ENCODE measurements around the gene RRM2.

Gene RRM2

DNA sequence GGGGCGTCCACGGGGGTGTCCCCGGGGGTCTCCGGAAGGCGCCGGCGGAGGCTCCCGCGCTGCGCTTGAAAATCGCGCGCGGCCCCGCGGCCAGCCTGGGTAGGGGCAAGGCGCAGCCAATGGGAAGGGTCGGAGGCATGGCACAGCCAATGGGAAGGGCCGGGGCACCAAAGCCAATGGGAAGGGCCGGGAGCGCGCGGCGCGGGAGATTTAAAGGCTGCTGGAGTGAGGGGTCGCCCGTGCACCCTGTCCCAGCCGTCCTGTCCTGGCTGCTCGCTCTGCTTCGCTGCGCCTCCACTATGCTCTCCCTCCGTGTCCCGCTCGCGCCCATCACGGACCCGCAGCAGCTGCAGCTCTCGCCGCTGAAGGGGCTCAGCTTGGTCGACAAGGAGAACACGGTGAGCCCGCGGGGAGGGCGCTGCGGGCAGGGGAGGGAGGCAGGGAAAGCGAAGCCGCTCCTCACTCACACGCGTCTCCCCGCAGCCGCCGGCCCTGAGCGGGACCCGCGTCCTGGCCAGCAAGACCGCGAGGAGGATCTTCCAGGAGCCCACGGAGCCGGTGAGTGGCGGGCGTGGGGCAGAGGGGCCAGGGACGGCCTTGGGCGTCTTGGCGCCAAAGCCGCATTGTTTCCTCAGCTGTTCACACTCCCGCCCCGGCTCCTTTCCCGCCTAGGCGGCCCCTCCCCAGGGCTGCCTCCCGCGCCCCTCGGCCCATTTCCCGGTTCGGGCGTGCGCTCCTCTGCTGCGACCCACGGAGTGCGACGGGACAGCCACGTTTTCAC, at the start of gene RRM2:
RRM2 (plus strand) TSS at position 240 of the 781 bp plus-strand sequence; CDS start at position 300, 60 bp downstream.
- Histone ChIP-seq H3K9me3 (ENCODE audit: control insufficient read depth in 2 of 2, low read length in 2 of 2) (no peaks in the 10 kb centered on the region), H3K4me1 (ENCODE audit: control insufficient read depth, insufficient read depth, low read length) (peaks cover 20% of the 10 kb centered on the region), H3K27me3 (ENCODE audit: control insufficient read depth in 1 of 2, insufficient read depth in 2 of 2, low read length in 2 of 2) (peaks cover 11% of the 10 kb centered on the region in 2 donors), H3K9ac (ENCODE audit: low read length in 2 of 2) (no peak within 1 kb of the TSS), H3K27ac (ENCODE audit: low read length) (no peak within 1 kb of the TSS), H3K36me3 (ENCODE audit: control insufficient read depth in 2 of 2, insufficient read depth in 2 of 2, low read length in 2 of 2) (no peaks in the 10 kb centered on the region), H3K4me3 (ENCODE audit: low read length in 2 of 2) (peak within 1 kb of the TSS; percentile 53 to 74)

DNA sequence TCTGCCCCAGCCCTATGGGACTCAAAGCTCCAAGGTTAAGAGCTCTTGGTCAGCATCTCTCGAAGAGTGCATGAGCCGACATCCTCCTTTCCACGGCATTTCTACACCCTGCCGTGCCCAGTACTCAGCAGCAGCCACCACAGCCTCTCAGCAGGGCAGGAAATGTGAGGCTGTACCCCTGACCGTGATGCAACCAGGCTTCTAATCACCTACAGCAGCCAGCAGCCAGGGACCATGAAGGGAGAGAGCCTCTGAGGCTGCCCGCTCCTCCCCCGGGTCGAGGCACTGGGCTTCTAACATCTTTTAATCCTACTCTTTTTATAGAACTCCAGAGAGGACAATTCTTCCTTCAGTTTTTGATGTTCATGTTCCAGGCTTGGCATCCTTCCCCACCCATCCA, 48.8 kb upstream of the RRM2 start:
- Histone ChIP-seq H3K27me3 (ENCODE audit: control insufficient read depth in 1 of 2, insufficient read depth in 2 of 2, low read length in 2 of 2) (no peaks in the 10 kb centered on the region), H3K9me3 (ENCODE audit: control insufficient read depth in 2 of 2, low read length in 2 of 2) (no peaks in the 10 kb centered on the region), H3K36me3 (ENCODE audit: control insufficient read depth in 2 of 2, insufficient read depth in 2 of 2, low read length in 2 of 2) (peaks cover 0 to 5% of the 10 kb centered on the region in 2 donors), H3K9ac (ENCODE audit: low read length in 2 of 2) (no peak overlapping the region), H3K4me3 (ENCODE audit: low read length in 2 of 2) (peak overlapping the region in 1 of 2 donors; percentile 15), H3K27ac (ENCODE audit: low read length) (no peak overlapping the region), H3K4me1 (ENCODE audit: control insufficient read depth, insufficient read depth, low read length) (peaks cover 32% of the 10 kb centered on the region)

DNA sequence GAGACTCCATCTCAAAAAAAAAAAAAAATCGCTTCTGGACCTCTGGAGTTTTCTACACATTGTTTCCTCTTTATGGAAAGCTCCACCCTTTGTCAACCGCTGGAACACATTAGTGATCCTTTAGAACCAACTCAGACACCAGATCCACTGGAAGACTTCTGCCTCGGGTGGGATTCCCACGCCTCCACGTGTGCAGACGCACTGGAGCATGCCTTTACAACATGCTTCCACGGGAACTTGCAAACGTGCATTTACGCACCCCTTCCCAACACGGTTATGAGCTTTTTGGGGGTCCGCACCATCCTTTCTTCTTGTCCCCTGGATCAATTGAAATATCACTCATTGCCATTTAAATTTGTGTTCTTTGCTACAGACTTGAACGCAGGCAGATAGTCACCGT, 47.4 kb upstream of the RRM2 start:
- Histone ChIP-seq H3K27ac (ENCODE audit: low read length) (no peak overlapping the region), H3K4me3 (ENCODE audit: low read length in 2 of 2) (no peak overlapping the region), H3K9ac (ENCODE audit: low read length in 2 of 2) (no peak overlapping the region), H3K4me1 (ENCODE audit: control insufficient read depth, insufficient read depth, low read length) (peaks cover 39% of the 10 kb centered on the region), H3K36me3 (ENCODE audit: control insufficient read depth in 2 of 2, insufficient read depth in 2 of 2, low read length in 2 of 2) (peaks cover 0 to 5% of the 10 kb centered on the region in 2 donors), H3K27me3 (ENCODE audit: control insufficient read depth in 1 of 2, insufficient read depth in 2 of 2, low read length in 2 of 2) (no peaks in the 10 kb centered on the region), H3K9me3 (ENCODE audit: control insufficient read depth in 2 of 2, low read length in 2 of 2) (no peaks in the 10 kb centered on the region)

- H3K9me3 ChIP-seq (ENCODE audit: control insufficient read depth in 2 of 2, low read length in 2 of 2) = no peaks in the 10 kb centered on the region
- H3K9ac ChIP-seq (ENCODE audit: low read length in 2 of 2) = no peak overlapping the region
- H3K36me3 ChIP-seq (ENCODE audit: control insufficient read depth in 2 of 2, insufficient read depth in 2 of 2, low read length in 2 of 2) = peaks cover 0 to 5% of the 10 kb centered on the region in 2 donors
- no peak overlapping the region for H3K27ac ChIP-seq (ENCODE audit: low read length)
- no peaks in the 10 kb centered on the region for H3K27me3 ChIP-seq (ENCODE audit: control insufficient read depth in 1 of 2, insufficient read depth in 2 of 2, low read length in 2 of 2)
- no peak overlapping the region for H3K4me3 ChIP-seq (ENCODE audit: low read length in 2 of 2)
- H3K4me1 ChIP-seq (ENCODE audit: control insufficient read depth, insufficient read depth, low read length) = peaks cover 43% of the 10 kb centered on the region
These were observed 46.8 kb upstream of the RRM2 start for GRCh38 chr2:10075571-10076209.

DNA sequence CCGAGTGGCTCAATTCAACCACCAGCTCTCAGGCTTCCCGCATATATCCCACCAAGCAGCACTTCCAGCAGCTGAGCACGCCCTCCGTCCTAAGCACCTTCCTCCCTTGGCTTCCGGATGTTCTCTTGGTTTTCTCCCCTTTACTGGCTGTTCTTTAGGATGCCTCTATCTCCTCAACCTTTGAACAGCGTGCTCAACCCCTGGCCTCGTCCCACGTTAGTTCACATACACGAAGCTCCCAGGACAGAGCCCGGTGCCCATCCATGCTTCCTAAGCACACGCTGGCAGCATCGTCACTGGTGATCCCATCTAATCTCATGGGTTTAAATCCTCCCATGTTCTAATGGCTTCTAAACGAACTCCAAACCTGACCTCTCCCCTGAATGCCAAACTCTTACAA, 46.0 kb upstream of the RRM2 start:
- Histone ChIP-seq H3K9ac (ENCODE audit: low read length in 2 of 2) (no peak overlapping the region), H3K9me3 (ENCODE audit: control insufficient read depth in 2 of 2, low read length in 2 of 2) (no peaks in the 10 kb centered on the region), H3K4me3 (ENCODE audit: low read length in 2 of 2) (no peak overlapping the region), H3K4me1 (ENCODE audit: control insufficient read depth, insufficient read depth, low read length) (peaks cover 46% of the 10 kb centered on the region), H3K36me3 (ENCODE audit: control insufficient read depth in 2 of 2, insufficient read depth in 2 of 2, low read length in 2 of 2) (peaks cover 0 to 5% of the 10 kb centered on the region in 2 donors), H3K27me3 (ENCODE audit: control insufficient read depth in 1 of 2, insufficient read depth in 2 of 2, low read length in 2 of 2) (no peaks in the 10 kb centered on the region), H3K27ac (ENCODE audit: low read length) (peak overlapping the region; percentile 11)

- Histone ChIP-seq H3K27me3 (ENCODE audit: control insufficient read depth in 1 of 2, insufficient read depth in 2 of 2, low read length in 2 of 2) (no peaks in the 10 kb centered on the region), H3K36me3 (ENCODE audit: control insufficient read depth in 2 of 2, insufficient read depth in 2 of 2, low read length in 2 of 2) (peaks cover 0 to 5% of the 10 kb centered on the region in 2 donors), H3K9me3 (ENCODE audit: control insufficient read depth in 2 of 2, low read length in 2 of 2) (no peaks in the 10 kb centered on the region), H3K4me1 (ENCODE audit: control insufficient read depth, insufficient read depth, low read length) (peaks cover 46% of the 10 kb centered on the region), H3K9ac (ENCODE audit: low read length in 2 of 2) (no peak overlapping the region), H3K4me3 (ENCODE audit: low read length in 2 of 2) (no peak overlapping the region), H3K27ac (ENCODE audit: low read length) (peak overlapping the region; percentile 11)
These were observed 45.5 kb upstream of the RRM2 start for GRCh38 chr2:10076988-10077527.

GRCh38 chr2:10078001-10078400, 44.5 kb upstream of the RRM2 start:
- Histone ChIP-seq H3K4me3 (ENCODE audit: low read length in 2 of 2) (peak overlapping the region; percentile 78), H3K27ac (ENCODE audit: low read length) (peak overlapping the region; percentile 92), H3K27me3 (ENCODE audit: control insufficient read depth in 1 of 2, insufficient read depth in 2 of 2, low read length in 2 of 2) (no peaks in the 10 kb centered on the region), H3K4me1 (ENCODE audit: control insufficient read depth, insufficient read depth, low read length) (peaks cover 45% of the 10 kb centered on the region), H3K9me3 (ENCODE audit: control insufficient read depth in 2 of 2, low read length in 2 of 2) (no peaks in the 10 kb centered on the region), H3K9ac (ENCODE audit: low read length in 2 of 2) (no peak overlapping the region), H3K36me3 (ENCODE audit: control insufficient read depth in 2 of 2, insufficient read depth in 2 of 2, low read length in 2 of 2) (peaks cover 0 to 5% of the 10 kb centered on the region in 2 donors)

- Histone ChIP-seq H3K27ac (ENCODE audit: low read length) (peak overlapping the region; percentile 92), H3K27me3 (ENCODE audit: control insufficient read depth in 1 of 2, insufficient read depth in 2 of 2, low read length in 2 of 2) (no peaks in the 10 kb centered on the region), H3K36me3 (ENCODE audit: control insufficient read depth in 2 of 2, insufficient read depth in 2 of 2, low read length in 2 of 2) (peaks cover 0 to 5% of the 10 kb centered on the region in 2 donors), H3K4me1 (ENCODE audit: control insufficient read depth, insufficient read depth, low read length) (peaks cover 45% of the 10 kb centered on the region), H3K4me3 (ENCODE audit: low read length in 2 of 2) (peak overlapping the region; percentile 78), H3K9ac (ENCODE audit: low read length in 2 of 2) (peak overlapping the region; percentile 83 to 88), H3K9me3 (ENCODE audit: control insufficient read depth in 2 of 2, low read length in 2 of 2) (no peaks in the 10 kb centered on the region)
These were observed 43.8 kb upstream of the RRM2 start for GRCh38 chr2:10078704-10079265.

DNA sequence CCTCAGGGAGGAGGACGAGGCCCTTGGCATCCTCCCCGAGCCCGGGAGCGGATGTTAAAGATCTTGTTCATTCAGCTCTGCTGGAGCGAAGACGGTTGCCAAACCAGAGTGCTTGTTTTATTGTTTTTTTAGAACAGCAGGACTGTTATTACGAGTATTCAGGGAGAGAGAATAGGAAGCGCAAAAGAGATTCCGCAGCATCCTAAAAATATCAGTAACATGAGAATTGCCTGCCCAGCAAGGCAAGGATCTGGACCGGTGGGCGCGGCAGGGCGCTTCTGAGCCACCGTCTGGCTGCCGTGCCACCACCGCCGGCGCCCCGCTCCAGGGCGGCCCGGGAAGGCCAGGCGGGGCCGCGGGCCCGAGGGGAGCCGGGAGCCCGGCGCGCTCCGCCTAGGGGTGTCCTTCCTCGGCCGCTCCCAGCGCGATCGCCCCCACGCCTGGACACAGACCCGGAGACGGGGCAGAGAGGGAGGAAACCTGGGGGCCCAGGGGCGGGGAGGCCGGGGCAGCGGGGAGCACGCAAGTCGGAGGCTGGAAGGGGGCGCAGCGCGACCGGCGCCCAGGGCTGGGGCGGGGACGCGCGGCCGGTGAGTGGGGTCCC, 43.2 kb upstream of the RRM2 start:
- no peaks in the 10 kb centered on the region for H3K9me3 ChIP-seq (ENCODE audit: control insufficient read depth in 2 of 2, low read length in 2 of 2)
- H3K27ac ChIP-seq (ENCODE audit: low read length) = peak overlapping the region; percentile 92
- no peaks in the 10 kb centered on the region for H3K27me3 ChIP-seq (ENCODE audit: control insufficient read depth in 1 of 2, insufficient read depth in 2 of 2, low read length in 2 of 2)
- peaks cover 0 to 5% of the 10 kb centered on the region in 2 donors for H3K36me3 ChIP-seq (ENCODE audit: control insufficient read depth in 2 of 2, insufficient read depth in 2 of 2, low read length in 2 of 2)
- peaks cover 43% of the 10 kb centered on the region for H3K4me1 ChIP-seq (ENCODE audit: control insufficient read depth, insufficient read depth, low read length)
- peak overlapping the region; percentile 78 for H3K4me3 ChIP-seq (ENCODE audit: low read length in 2 of 2)
- H3K9ac ChIP-seq (ENCODE audit: low read length in 2 of 2) = peak overlapping the region; percentile 83 to 88

- Histone ChIP-seq H3K4me3 (ENCODE audit: low read length in 2 of 2) (peak within 1 kb of the TSS; percentile 78), H3K4me1 (ENCODE audit: control insufficient read depth, insufficient read depth, low read length) (peaks cover 45% of the 10 kb centered on the region), H3K27me3 (ENCODE audit: control insufficient read depth in 1 of 2, insufficient read depth in 2 of 2, low read length in 2 of 2) (no peaks in the 10 kb centered on the region), H3K9me3 (ENCODE audit: control insufficient read depth in 2 of 2, low read length in 2 of 2) (no peaks in the 10 kb centered on the region), H3K9ac (ENCODE audit: low read length in 2 of 2) (peak within 1 kb of the TSS; percentile 83 to 88), H3K27ac (ENCODE audit: low read length) (peak within 1 kb of the TSS; percentile 92), H3K36me3 (ENCODE audit: control insufficient read depth in 2 of 2, insufficient read depth in 2 of 2, low read length in 2 of 2) (peaks cover 0 to 5% of the 10 kb centered on the region in 2 donors)
These were observed 42.5 kb upstream of the RRM2 start, which contains the start of gene CYS1 for GRCh38 chr2:10079870-10080535. TSS of gene CYS1 (minus strand) at chr2:10080411. CDS start at chr2:10080223, 188 bp downstream.
